OCI-LY3 (cell line): ENCODE measurements around the gene CC2D2A.

Source experiments
- H2AFZ ChIP-seq: fragments of 200-600, 300-600 bp; shearing (Covaris generic); 2 replicates; pipeline ENCODE4 v1.6.0; 2014; ENCODE audit warnings: antibody characterized with exemption, low read depth, low read length
- H3K27ac ChIP-seq: fragments of 200-600, 300-600 bp; sonication (generic); 2 replicates; pipeline ENCODE4 v1.5.1; 2014; ENCODE audit warnings: mild to moderate bottlenecking, low read length, moderate library complexity, mixed read lengths
- H3K27me3 ChIP-seq: fragments of 200-600, 300-600 bp; sonication (generic); 2 replicates; pipeline ENCODE4 v1.6.1; 2014; ENCODE audit warnings: low read depth, low read length, mixed read lengths
- H3K36me3 ChIP-seq: fragments of 200-600, 300-600 bp; sonication (generic); replicated peaks from 2 replicates; pipeline ENCODE3; 2014; ENCODE audit warnings: low read depth, low read length, mixed read lengths
- H3K4me1 ChIP-seq: fragments of 300-600, 200-600 bp; sonication (generic); 2 replicates; pipeline ENCODE4 v1.6.1; 2014; ENCODE audit warnings: low read length, mixed read lengths
- H3K4me2 ChIP-seq: fragments of 200-600, 300-600 bp; sonication (generic); 2 replicates; pipeline ENCODE4 v1.6.1; 2014; ENCODE audit warnings: low read length, mixed read lengths
- H3K4me3 ChIP-seq: fragments of 300-600, 200-600 bp; sonication (generic); 2 replicates; pipeline ENCODE4 v1.5.1; 2014; ENCODE audit warnings: antibody characterized with exemption, mild to moderate bottlenecking, low read length, moderate library complexity
- H3K79me2 ChIP-seq: fragments of 300-600, 200-600 bp; shearing (Covaris generic); 2 replicates; pipeline ENCODE4 v1.6.1; 2014; ENCODE audit warnings: mild to moderate bottlenecking, low read length, mixed read lengths
- H3K9ac ChIP-seq: fragments of 300-600, 200-600 bp; shearing (Covaris generic); 2 replicates; pipeline ENCODE4 v1.6.0; 2014; ENCODE audit warnings: mild to moderate bottlenecking, low read length, moderate library complexity
- H3K9me3 ChIP-seq: fragments of 200-600, 300-600 bp; shearing (Covaris generic); 2 replicates; pipeline ENCODE4 v1.6.1; 2014; ENCODE audit warnings: low read length, mixed read lengths; ENCODE audit not compliant: insufficient read depth
- H4K20me1 ChIP-seq: fragments of 200-600, 300-600 bp; sonication (generic); 2 replicates; pipeline ENCODE4 v1.6.1; 2016; ENCODE audit warnings: low read length, mixed read lengths; ENCODE audit not compliant: insufficient read depth
- EZH2phosphoT487 ChIP-seq: fragments of 200-600 bp; shearing (Covaris generic); IDR thresholded peaks from 2 replicates; pipeline ENCODE4 v1.6.1; 2018; ENCODE audit warnings: antibody characterized with exemption, mixed run types, low read depth
- TF ChIP-seq, protein P1 (sequence below): fragments of 200-600, 300-600 bp; sonication (generic); IDR thresholded peaks from 2 replicates; pipeline ENCODE4 v1.5.1; 2014; ENCODE audit warnings: antibody characterized with exemption, low read length, low read depth

The CC2D2A gene

DNA sequence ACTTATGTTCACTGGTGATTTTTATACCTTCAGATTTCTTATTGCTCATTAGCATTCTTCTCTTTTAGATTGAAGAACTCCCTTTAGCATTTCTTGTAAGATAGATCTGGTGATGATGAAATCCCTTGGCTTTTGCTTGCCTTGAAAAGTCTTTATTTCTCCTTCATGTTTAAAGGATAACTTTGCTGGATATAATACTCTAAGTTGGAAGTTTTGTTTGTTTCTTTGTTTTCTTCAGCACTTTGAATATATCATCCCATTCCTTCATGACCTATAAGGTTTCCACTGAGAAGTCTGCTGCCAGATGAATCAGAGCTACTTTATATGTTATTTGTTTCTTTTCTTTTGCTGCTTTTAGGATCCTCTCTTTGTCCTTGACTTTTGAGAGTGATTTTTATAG, 18.5 kb downstream of the CC2D2A start:
- no peaks in the 10 kb centered on the region for H3K79me2 ChIP-seq
- H2AFZ ChIP-seq, result no peak overlapping the region
- H3K27me3 ChIP-seq, result no peaks in the 10 kb centered on the region
- H4K20me1 ChIP-seq, result no peaks in the 10 kb centered on the region
- TF ChIP-seq EZH2phosphoT487, result no peak
- TF ChIP-seq, protein P1, sequence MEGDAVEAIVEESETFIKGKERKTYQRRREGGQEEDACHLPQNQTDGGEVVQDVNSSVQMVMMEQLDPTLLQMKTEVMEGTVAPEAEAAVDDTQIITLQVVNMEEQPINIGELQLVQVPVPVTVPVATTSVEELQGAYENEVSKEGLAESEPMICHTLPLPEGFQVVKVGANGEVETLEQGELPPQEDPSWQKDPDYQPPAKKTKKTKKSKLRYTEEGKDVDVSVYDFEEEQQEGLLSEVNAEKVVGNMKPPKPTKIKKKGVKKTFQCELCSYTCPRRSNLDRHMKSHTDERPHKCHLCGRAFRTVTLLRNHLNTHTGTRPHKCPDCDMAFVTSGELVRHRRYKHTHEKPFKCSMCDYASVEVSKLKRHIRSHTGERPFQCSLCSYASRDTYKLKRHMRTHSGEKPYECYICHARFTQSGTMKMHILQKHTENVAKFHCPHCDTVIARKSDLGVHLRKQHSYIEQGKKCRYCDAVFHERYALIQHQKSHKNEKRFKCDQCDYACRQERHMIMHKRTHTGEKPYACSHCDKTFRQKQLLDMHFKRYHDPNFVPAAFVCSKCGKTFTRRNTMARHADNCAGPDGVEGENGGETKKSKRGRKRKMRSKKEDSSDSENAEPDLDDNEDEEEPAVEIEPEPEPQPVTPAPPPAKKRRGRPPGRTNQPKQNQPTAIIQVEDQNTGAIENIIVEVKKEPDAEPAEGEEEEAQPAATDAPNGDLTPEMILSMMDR, result no peak
- H3K4me3 ChIP-seq, result no peak overlapping the region
- H3K27ac ChIP-seq, result no peak overlapping the region
- H3K9ac ChIP-seq, result no peak overlapping the region
- peaks cover 9% of the 10 kb centered on the region for H3K4me1 ChIP-seq
- no peak overlapping the region for H3K4me2 ChIP-seq
- no peaks in the 10 kb centered on the region for H3K36me3 ChIP-seq
- H3K9me3 ChIP-seq, result peaks cover 12% of the 10 kb centered on the region; the same call in 1 of the 2 replicates

DNA sequence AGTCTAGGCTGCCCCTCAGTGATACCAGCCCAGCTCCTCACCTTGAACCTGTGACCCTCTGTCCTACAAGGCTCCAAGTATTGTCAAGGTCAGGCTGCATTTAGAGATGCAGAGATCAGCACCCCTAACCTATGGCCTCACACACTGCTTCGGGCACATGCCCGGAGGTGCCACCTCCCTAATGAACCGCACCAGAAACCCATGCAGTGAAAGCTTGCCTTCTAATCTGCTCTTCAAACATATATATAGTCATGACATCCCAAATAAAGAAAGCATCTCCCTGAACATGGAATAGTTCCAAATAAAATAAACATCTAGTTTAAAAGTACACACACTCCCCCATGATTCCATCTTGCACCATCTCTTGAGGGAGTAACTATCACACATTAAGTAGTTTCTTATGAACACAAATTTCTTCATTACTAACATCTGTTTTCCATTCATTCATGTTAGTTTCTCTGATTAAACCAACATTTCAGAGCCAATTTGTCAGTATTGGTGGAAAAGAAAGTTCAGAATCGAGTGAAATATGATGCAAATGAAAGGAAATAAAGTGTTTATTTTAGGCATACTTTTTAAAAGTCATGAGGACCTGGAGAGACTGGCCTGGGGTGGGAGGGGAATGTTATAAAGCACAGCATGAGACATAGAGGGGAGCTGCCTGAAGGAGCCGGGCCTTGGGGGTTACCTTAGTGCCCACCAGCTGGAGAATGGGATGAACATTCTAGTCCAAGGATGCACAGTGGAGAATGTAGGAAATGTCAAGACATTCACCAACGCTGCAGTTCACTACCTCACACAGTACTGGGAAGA, 19.2 kb downstream of the CC2D2A start:
- TF ChIP-seq, protein P1, result no peak
- TF ChIP-seq EZH2phosphoT487, result no peak
- no peak overlapping the region for H2AFZ ChIP-seq

DNA sequence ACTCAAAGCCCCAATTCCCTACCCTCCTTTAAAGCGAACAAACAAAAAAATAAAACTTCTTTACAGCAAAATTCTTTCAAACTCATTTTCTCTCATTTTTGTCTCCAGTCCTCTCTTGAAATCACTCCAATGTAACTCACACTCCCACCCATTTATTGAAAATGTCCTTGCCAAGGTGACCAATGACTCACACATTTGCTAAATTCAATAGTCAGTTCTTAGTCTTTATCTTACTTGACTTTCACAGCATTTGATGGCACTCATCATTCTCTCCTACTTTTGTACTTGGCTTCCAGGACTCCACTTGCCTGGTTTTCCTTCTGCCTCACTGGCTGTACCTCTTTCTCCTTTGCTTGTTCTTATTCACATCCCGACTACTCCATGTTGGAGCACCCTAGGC, 19.9 kb downstream of the CC2D2A start:
- H4K20me1 ChIP-seq, result no peaks in the 10 kb centered on the region
- no peak overlapping the region for H3K27ac ChIP-seq
- peaks cover 12% of the 10 kb centered on the region; the same call in 1 of the 2 replicates for H3K9me3 ChIP-seq
- H3K9ac ChIP-seq, result no peak overlapping the region
- H3K4me3 ChIP-seq, result no peak overlapping the region
- H3K79me2 ChIP-seq, result no peaks in the 10 kb centered on the region
- no peak overlapping the region for H3K4me2 ChIP-seq
- TF ChIP-seq EZH2phosphoT487, result no peak
- TF ChIP-seq, protein P1, result no peak
- H3K4me1 ChIP-seq, result peaks cover 9% of the 10 kb centered on the region
- no peaks in the 10 kb centered on the region for H3K36me3 ChIP-seq
- no peaks in the 10 kb centered on the region for H3K27me3 ChIP-seq
- no peak overlapping the region for H2AFZ ChIP-seq

More for the DNA sequence above, 19.2 kb downstream of the CC2D2A start:
- H3K9ac ChIP-seq, result no peak overlapping the region
- no peaks in the 10 kb centered on the region for H3K27me3 ChIP-seq
- no peak overlapping the region for H3K4me2 ChIP-seq
- H3K27ac ChIP-seq, result no peak overlapping the region
- H3K36me3 ChIP-seq, result no peaks in the 10 kb centered on the region
- H3K79me2 ChIP-seq, result no peaks in the 10 kb centered on the region
- no peaks in the 10 kb centered on the region for H4K20me1 ChIP-seq
- H3K4me1 ChIP-seq, result peaks cover 9% of the 10 kb centered on the region
- H3K9me3 ChIP-seq, result peaks cover 12% of the 10 kb centered on the region; the same call in 1 of the 2 replicates
- no peak overlapping the region for H3K4me3 ChIP-seq

DNA sequence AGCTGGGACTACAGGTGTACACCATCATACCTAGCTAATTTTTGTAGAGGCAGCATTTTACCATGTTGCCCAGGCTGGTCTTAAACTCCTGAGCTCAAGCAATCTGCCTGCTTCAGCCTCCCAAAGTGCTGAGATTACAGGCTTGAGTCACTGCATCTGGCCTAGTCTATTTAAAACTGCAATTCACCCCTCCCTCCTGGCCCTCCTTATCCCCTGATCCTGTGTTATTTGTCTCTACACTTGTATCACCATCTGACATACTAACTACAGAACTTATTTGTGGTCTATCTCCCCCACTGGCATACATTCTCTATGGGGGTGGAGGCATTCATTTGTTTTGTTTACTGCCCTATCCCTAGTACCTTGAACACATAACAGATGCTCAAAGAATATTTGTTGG, 23.7 kb downstream of the CC2D2A start:
- H3K27me3 ChIP-seq, result no peaks in the 10 kb centered on the region
- no peaks in the 10 kb centered on the region for H3K79me2 ChIP-seq
- peaks cover 8% of the 10 kb centered on the region; the same call in 1 of the 2 replicates for H3K9me3 ChIP-seq
- no peaks in the 10 kb centered on the region for H4K20me1 ChIP-seq
- H3K4me2 ChIP-seq, result no peak overlapping the region
- H3K36me3 ChIP-seq, result no peaks in the 10 kb centered on the region
- H3K9ac ChIP-seq, result no peak overlapping the region
- peaks cover 15% of the 10 kb centered on the region for H3K4me1 ChIP-seq
- H3K27ac ChIP-seq, result no peak overlapping the region
- no peak for TF ChIP-seq EZH2phosphoT487
- TF ChIP-seq, protein P1, result no peak
- H3K4me3 ChIP-seq, result no peak overlapping the region
- no peak overlapping the region for H2AFZ ChIP-seq
